Measurements from ENCODE around the gene LHX6. TPM values are rescaled to one million over a fixed set of nuclear protein-coding genes. Genes with fewer than 3 reads are reported as not detected.

LHX6 gene
- total RNA-seq, 1 experiment from 2014 or later, result 1.8 TPM

GRCh38 chr9:122223435-122223834 lies 5.3 kb downstream of the LHX6 start:
- H4K8ac ChIP-seq (replicated peaks; ENCODE audit: insufficient read length, low read depth, low read length), result no peak overlapping the region
- no peak overlapping the region for H3K56ac ChIP-seq (ENCODE audit: insufficient read length, low read depth, low read length)
- no peak for TF ChIP-seq CTCF (conservative IDR thresholded peaks at IDR 0.05)
- peaks cover 39 to 64% of the 10 kb centered on the region in 2 experiments for H3K4me1 Mint-ChIP-seq
- no CpG with 5 or more reads among the region's 5 CpGs for WGBS (ENCODE audit: extremely low coverage, insufficient read length, low lambda C conversion rate)
- H3K36me3 Mint-ChIP-seq (ENCODE audit: insufficient read depth in 1 of 3, low read depth in 3 of 3), result peaks cover 0 to 4% (median 3%) of the 10 kb centered on the region in 3 experiments; a peak in 4 of 7 replicates
- H3K23ac ChIP-seq (ENCODE audit: insufficient read length, low read depth, low read length), result no peak overlapping the region
- no peaks in the 10 kb centered on the region for H3K79me2 ChIP-seq (ENCODE audit: insufficient read depth, low read length)
- no peak overlapping the region for H2BK5ac ChIP-seq (ENCODE audit: insufficient read length, low read length)
- no peak overlapping the region for H3K14ac ChIP-seq (ENCODE audit: insufficient read depth, low read length)
- H3K9me3 Mint-ChIP-seq, result peaks cover 5% of the 10 kb centered on the region in 2 experiments; a peak in 3 of 5 replicates
- no peak overlapping the region for H3K27ac Mint-ChIP-seq
- H3K4me2 ChIP-seq (ENCODE audit: insufficient read depth, insufficient read length, low read length), result no peak overlapping the region
- no peak overlapping the region for H2BK120ac ChIP-seq (ENCODE audit: low read depth, low read length, poor library complexity, severe bottlenecking)
- no peak overlapping the region for H4K5ac ChIP-seq (ENCODE audit: insufficient read length, low read depth, low read length)
- peaks cover 95% of the 10 kb centered on the region for H3K27me3 ChIP-seq (ENCODE audit: insufficient read depth, low read length)
- no peak overlapping the region for H2BK12ac ChIP-seq (ENCODE audit: insufficient read length, low read depth, low read length)
- no peak overlapping the region for H3K27ac ChIP-seq (ENCODE audit: insufficient read length, low read depth, low read length)
- H2AK5ac ChIP-seq (ENCODE audit: insufficient read length, low read length), result no peak overlapping the region
- peaks cover 100% of the 10 kb centered on the region for H3K27me3 Mint-ChIP-seq (ENCODE audit: low read depth)
- H2AFZ ChIP-seq (ENCODE audit: low read length), result no peak overlapping the region
- no peaks in the 10 kb centered on the region for H3K79me1 ChIP-seq (ENCODE audit: insufficient read depth, low read depth, low read length, poor library complexity, severe bottlenecking)
- no peak overlapping the region for H2BK20ac ChIP-seq (ENCODE audit: low read depth, low read length, poor library complexity, severe bottlenecking)
- no peak overlapping the region for H3T11ph ChIP-seq (ENCODE audit: low read length)
- H3K4me1 ChIP-seq (ENCODE audit: insufficient read depth, low read length), result peaks cover 7% of the 10 kb centered on the region
- H3K4me3 Mint-ChIP-seq, result no peak overlapping the region
- H2BK15ac ChIP-seq (ENCODE audit: low read depth, low read length), result no peak overlapping the region
- no peak overlapping the region for H3K9ac ChIP-seq (ENCODE audit: extremely low read depth, insufficient read length, low read length)
- peaks cover 4% of the 10 kb centered on the region for H4K20me1 ChIP-seq (ENCODE audit: control insufficient read depth, insufficient read depth, insufficient read length)
- H4K91ac ChIP-seq (ENCODE audit: insufficient read length, low read depth, low read length), result no peak overlapping the region
- peaks cover 28% of the 10 kb centered on the region for H3K23me2 ChIP-seq (ENCODE audit: insufficient read length, low read depth, low read length, poor library complexity, severe bottlenecking)
- DNase-seq, result no peak
- no peak overlapping the region for H3K4ac ChIP-seq (ENCODE audit: low read depth, low read length)
- H3K18ac ChIP-seq (ENCODE audit: insufficient read length, low read depth, low read length), result no peak overlapping the region
- H3K9me3 ChIP-seq (ENCODE audit: control insufficient read depth, low read depth, low read length), result no peaks in the 10 kb centered on the region

All from H9 (cell line).